Pancreas (tissue), 10 donors: ENCODE measurements around the gene RAD51B. TPM values are rescaled to one million over a fixed set of nuclear protein-coding genes. Genes with fewer than 3 reads are reported as not detected.

Experiments
- ATAC-seq, 4 donors: fragments of 200-7000 bp; cut with Tn5 transposase; one replicate each; pipeline versions ENCODE4 v1.8.0 to v1.9.1; 2020; ENCODE audit warnings: mild to moderate bottlenecking in 4 of 4, moderate library complexity in 4 of 4
- DNase-seq, 6 donors: peaks; one replicate each; pipeline ENCODE4 v3.0.0-alpha.2; 2020
- FAIRE-seq: peaks from 2 replicates; lab custom pipeline; 2012; peaks lifted over from hg19 to GRCh38; lab: Jason Lieb, UNC
- H3K27ac ChIP-seq, 4 donors: fragments of 200-600 bp; sonication (generic); 1 replicate in 3 of 4; 2 replicates in 1 of 4; pipeline versions ENCODE4 v1.5.0 to v1.8.0; 2020
- H3K27me3 ChIP-seq, 4 donors: fragments of 200-600 bp; one replicate each; pipeline ENCODE4 v1.8.0; 2021
- H3K36me3 ChIP-seq, 3 donors: fragments of 200-600 bp; sonication (generic) in 1 of 3; one replicate each; pipeline versions ENCODE4 v1.5.0 to v1.8.0; 2020 to 2021
- H3K4me1 ChIP-seq, 3 donors: fragments of 200-600 bp; one replicate each; pipeline ENCODE4 v1.8.0; 2021
- H3K4me3 ChIP-seq, 4 donors: fragments of 200-600 bp; sonication (generic) in 2 of 4; one replicate each; pipeline versions ENCODE4 v1.5.0 to v1.8.0; 2020 to 2021
- H3K9me3 ChIP-seq, 4 donors: fragments of 200-600 bp; one replicate each; pipeline ENCODE4 v1.8.0; 2021
- CTCF ChIP-seq, 4 donors: fragments of 200-600 bp; sonication (generic) in 3 of 4; IDR thresholded peaks; one replicate each; pipeline versions ENCODE4 v1.5.0 to v1.8.0; 2021; ENCODE audit warnings: antibody characterized with exemption in 4 of 4
- WGBS, 2 donors: extraction: QIAGEN DNeasy Blood & Tissue Kit; methylation state at CpG; one replicate each; pipeline ENCODE4 v1.1.7; 2013; 5-methylcytosine and 5-hydroxymethylcytosine counted together
- intact Hi-C, 3 donors: fragments of 100-400 bp; cut with DNase I; formaldehyde crosslinking; loops; one replicate each; pipeline versions ENCODE4 v1.11.1 to v1.14.2; 2022
- polyA plus RNA-seq, 2 donors: library from polyadenylated mRNA; stranded (reverse); fragments of 200-250 nt; gene quantifications; one replicate each; pipeline ENCODE4 v1.2.3, GENCODE V29; 2013
- total RNA-seq, 6 donors: library from RNA; stranded (reverse); fragmentation: NEBNext Ultra II Directional in 4 of 6; extraction: Animal tissue kit (Norgen Biotek cat#: 25700) in 4 of 6; gene quantifications; one replicate each; pipeline versions ENCODE4 v1.2.1 to v1.2.4, GENCODE V29; 2021 to 2023
- donor health status: healthy with polysubstance abuse.
- donor health status: DM: no; HTN: no; CAD: no; lungs with moderate emphysema.
- donor health status: DM: no; HTN: no; CAD: no.
- donor health status: control.
- donor health status: control.
- donor health status: Bipolar disorder and iron deficiency.
- donor health status: DM: yes; HTN: yes; CAD: no.
- donor health status: DM: no; HTN: no; CAD: no.
- donor health status: DM: no; HTN: no; CAD: no.
- donor health status: DM: yes; HTN: yes; CAD: no.

The RAD51B gene
- total and polyA plus RNA-seq, 8 donors: 1.1 to 17.3 (median 5.8) TPM

- no peak overlapping the region for H3K4me3 ChIP-seq
- ATAC-seq (peak; percentile 61 to 75 (median 67)), FAIRE-seq (no peak), DNase-seq (peak in 4 of 6 donors; percentile 35 to 66 (median 58))
- no peaks in the 10 kb centered on the region for H3K9me3 ChIP-seq
- peak overlapping the region; percentile 18 to 88 (median 57) for H3K27ac ChIP-seq
- 54 to 57% methylated on average over 10 of the region's 10 CpGs for WGBS, 2 donors
- no peaks in the 10 kb centered on the region for H3K27me3 ChIP-seq
- H3K4me1 ChIP-seq: peaks cover 54 to 69% (median 57%) of the 10 kb centered on the region in 3 donors
- no peaks in the 10 kb centered on the region for H3K36me3 ChIP-seq
- no peak for TF ChIP-seq CTCF (IDR thresholded peaks at IDR 0.05)
- intact Hi-C loops: no loop called here
Measured at GRCh38 chr14:68476212-68477109, 656.9 kb downstream of the RAD51B start.

- no peak for TF ChIP-seq CTCF (IDR thresholded peaks at IDR 0.05)
- peaks cover 48 to 63% (median 51%) of the 10 kb centered on the region in 3 donors for H3K4me1 ChIP-seq
- intact Hi-C loops: no loop called here
- H3K27me3 ChIP-seq: no peaks in the 10 kb centered on the region
- peak overlapping the region; percentile 18 to 88 (median 57) for H3K27ac ChIP-seq
- no peak overlapping the region for H3K4me3 ChIP-seq
- no peak for ATAC-seq
- DNase-seq: no peak
- 98 to 99% methylated on average over 4 of the region's 4 CpGs for WGBS, 2 donors
- H3K36me3 ChIP-seq: no peaks in the 10 kb centered on the region
- H3K9me3 ChIP-seq: no peaks in the 10 kb centered on the region
- no peak for FAIRE-seq
Measured at GRCh38 chr14:68477110-68477455, 657.5 kb downstream of the RAD51B start.

GRCh38 chr14:68477461-68478085 is 658.0 kb downstream of the RAD51B start:
- DNase-seq (no peak), FAIRE-seq (no peak), ATAC-seq (no peak)
- Histone ChIP-seq H3K4me1 (peaks cover 43 to 58% (median 46%) of the 10 kb centered on the region in 3 donors), H3K9me3 (no peaks in the 10 kb centered on the region), H3K4me3 (no peak overlapping the region), H3K27ac (peak overlapping the region in 3 of 4 donors; percentile 18 to 88 (median 67)), H3K36me3 (no peaks in the 10 kb centered on the region), H3K27me3 (no peaks in the 10 kb centered on the region)
- WGBS, 2 donors: 81% methylated on average over 8 of the region's 8 CpGs
- TF ChIP-seq CTCF (IDR thresholded peaks at IDR 0.05): no peak
- intact Hi-C loops: no loop called here

GRCh38 chr14:68479247-68479646 is 659.7 kb downstream of the RAD51B start:
- no peak for DNase-seq
- no peak for FAIRE-seq
- Histone ChIP-seq H3K4me3 (no peak overlapping the region), H3K4me1 (peaks cover 36 to 57% (median 38%) of the 10 kb centered on the region in 3 donors), H3K9me3 (no peaks in the 10 kb centered on the region), H3K27ac (peak overlapping the region in 1 of 4 donors; percentile 13), H3K27me3 (no peaks in the 10 kb centered on the region), H3K36me3 (no peaks in the 10 kb centered on the region)
- ATAC-seq: no peak
- TF ChIP-seq CTCF (IDR thresholded peaks at IDR 0.05): no peak
- intact Hi-C loops: no loop called here
- WGBS, 2 donors: 18 to 20% methylated on average over 3 of the region's 3 CpGs
